ENCODE results near the gene RAMP2.
"Not testable (repeated sequence)": the region's sequence is repeated elsewhere in the genome, so short reads cannot be mapped to it uniquely, and the experiment has no call there.

RAMP2 gene

GRCh38 chr17:42769964-42770363 lies 8.9 kb downstream of the RAMP2 start:
- DNase-seq = not testable (repeated sequence)

DNA sequence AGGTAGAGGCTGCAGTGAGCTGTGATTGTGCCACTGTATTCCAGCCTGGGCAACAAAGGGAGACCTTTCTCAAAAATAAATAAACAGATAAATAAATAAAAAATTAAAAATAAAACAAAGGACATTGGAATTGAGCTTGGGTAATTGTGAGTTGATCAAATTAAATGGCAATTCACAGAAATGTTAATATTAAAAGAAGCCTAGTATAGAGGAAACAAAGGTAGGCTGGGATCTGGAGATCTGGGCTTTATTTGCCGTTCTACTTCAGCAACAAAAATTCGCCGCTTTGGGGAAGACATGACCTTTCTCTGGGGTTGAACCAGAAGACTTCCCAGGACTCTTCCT lies 11.9 kb downstream of the RAMP2 start:
- DNase-seq = no peak

DNA sequence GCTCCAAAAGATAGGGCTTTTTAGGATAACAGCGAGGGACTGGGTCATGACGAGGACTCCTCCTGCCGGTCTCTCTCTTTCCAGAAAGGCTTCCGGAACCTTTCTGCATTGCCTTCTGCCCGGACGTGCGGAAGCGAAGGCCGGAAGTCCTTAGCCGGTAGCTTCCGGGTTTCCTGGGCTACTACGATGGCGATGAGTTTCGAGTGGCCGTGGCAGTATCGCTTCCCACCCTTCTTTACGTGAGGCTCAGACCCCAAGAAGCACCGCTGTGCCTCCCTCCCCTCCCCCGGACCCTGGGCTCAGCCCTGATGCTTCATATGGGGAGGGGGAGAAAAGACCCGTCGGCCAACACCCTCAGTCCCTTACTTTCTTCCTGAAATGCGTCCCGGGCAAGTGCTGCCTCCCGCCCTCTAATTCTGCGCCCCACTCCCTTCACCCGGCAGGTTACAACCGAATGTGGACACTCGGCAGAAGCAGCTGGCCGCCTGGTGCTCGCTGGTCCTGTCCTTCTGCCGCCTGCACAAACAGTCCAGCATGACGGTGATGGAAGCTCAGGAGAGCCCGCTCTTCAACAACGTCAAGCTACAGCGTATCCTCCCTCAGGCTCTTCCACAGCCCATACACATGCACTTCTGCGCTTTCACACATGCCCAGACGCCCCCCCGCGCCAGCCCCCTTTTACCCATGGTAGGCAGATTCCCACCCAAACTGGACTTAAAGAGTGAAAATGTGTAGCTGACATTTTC lies 12.4 kb downstream of the RAMP2 start, which contains the start of gene VPS25:
Gene VPS25 (plus strand): TSS at position 160 of the 746 bp plus-strand sequence. CDS start 27 bp downstream, at position 187.
- peak; percentile 93 for DNase-seq

- no peak for DNase-seq
These were observed 13.2 kb downstream of the RAMP2 start for GRCh38 chr17:42774066-42774745.

GRCh38 chr17:42775534-42776098 lies 14.6 kb downstream of the RAMP2 start:
- DNase-seq = peak; percentile 49

- DNase-seq = no peak
These were observed 17.5 kb downstream of the RAMP2 start for GRCh38 chr17:42778570-42778969.

GRCh38 chr17:42779304-42779935 lies 18.4 kb downstream of the RAMP2 start:
- no peak for DNase-seq

- peak; percentile 35 for DNase-seq
These were observed 19.2 kb downstream of the RAMP2 start, which contains the start of gene WNK4 for GRCh38 chr17:42779936-42780850. Gene WNK4 (plus strand): TSS chr17:42780610. CDS start chr17:42780699, 89 bp downstream.

- DNase-seq = no peak
These were observed 20.0 kb downstream of the RAMP2 start for GRCh38 chr17:42780851-42781638.

GRCh38 chr17:42781639-42782165 lies 20.7 kb downstream of the RAMP2 start:
- no peak for DNase-seq

- no peak for DNase-seq
These were observed 21.4 kb downstream of the RAMP2 start for GRCh38 chr17:42782166-42783061.

DNA sequence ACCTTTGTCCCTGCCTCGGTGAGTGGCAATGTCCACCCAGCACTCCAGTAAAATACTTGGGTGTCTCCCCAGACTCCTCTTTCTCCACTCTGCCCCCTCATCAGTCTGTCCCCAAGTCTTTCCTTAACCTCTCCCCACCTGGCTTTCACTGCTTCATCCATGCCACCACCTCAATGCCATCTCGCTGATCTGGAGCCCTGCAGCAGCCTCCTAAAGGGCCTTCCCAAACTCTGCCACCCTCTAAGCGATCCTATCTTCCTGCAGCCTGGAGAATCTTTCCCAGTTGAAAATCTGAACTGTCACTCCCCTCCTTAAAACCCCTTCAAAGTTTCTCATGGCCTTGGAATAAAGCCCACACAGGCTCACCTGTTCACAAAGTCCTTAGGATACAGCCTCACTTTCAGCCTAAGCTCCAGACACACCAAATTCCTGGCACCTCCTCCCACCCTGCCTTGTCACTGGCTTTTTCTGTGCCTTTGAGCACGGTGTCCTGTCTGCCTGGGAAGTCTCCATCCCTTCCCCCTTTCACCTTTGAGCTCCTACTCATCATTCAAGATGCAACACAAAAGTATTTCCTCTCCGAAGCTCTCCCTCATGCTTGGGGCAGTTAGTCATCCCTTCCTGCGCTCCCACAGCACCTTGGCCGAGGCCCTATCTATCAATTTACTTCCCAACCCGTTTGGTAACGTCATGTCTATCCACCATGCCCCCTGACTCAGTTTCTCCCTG lies 22.2 kb downstream of the RAMP2 start:
- DNase-seq = no peak

GRCh38 chr17:42783791-42784138 lies 22.7 kb downstream of the RAMP2 start:
- no peak for DNase-seq

GRCh38 chr17:42784409-42784808 lies 23.4 kb downstream of the RAMP2 start:
- peak; percentile 30 for DNase-seq

GRCh38 chr17:42784811-42785592 lies 24.0 kb downstream of the RAMP2 start:
- DNase-seq = no peak

GRCh38 chr17:42787266-42787665 lies 26.2 kb downstream of the RAMP2 start:
- no peak for DNase-seq

- DNase-seq = no peak
These were observed 30.9 kb downstream of the RAMP2 start for GRCh38 chr17:42791948-42792347.

- no peak for DNase-seq
These were observed 31.5 kb downstream of the RAMP2 start for GRCh38 chr17:42792545-42792944.

DNA sequence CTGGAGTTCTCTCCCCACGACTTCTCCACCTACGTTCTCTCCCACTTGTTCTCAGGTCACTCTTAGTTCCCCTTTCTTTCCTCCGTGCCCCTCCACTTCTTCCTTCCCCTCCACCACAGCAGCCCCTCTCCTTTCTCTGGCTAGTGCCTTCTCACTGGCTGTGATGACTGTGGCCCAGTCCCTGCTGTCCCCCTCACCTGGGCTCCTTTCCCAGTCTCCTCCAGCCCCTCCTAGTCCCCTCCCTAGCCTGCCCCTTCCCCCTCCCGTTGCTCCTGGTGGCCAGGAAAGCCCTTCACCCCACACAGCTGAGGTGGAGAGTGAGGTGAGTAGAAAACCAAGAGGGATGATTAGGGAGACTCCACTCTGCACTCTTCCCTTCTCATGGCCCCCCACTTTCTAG lies 34.0 kb downstream of the RAMP2 start:
- no peak for DNase-seq

Measured in hematopoietic multipotent progenitor cell treated with erythropoietin and hydrocortisone succinate and interleukin-3 and kit ligand, for 4 days (in vitro differentiated cells).